ENCODE data around the gene LMAN2L.

Gene LMAN2L, protein sequence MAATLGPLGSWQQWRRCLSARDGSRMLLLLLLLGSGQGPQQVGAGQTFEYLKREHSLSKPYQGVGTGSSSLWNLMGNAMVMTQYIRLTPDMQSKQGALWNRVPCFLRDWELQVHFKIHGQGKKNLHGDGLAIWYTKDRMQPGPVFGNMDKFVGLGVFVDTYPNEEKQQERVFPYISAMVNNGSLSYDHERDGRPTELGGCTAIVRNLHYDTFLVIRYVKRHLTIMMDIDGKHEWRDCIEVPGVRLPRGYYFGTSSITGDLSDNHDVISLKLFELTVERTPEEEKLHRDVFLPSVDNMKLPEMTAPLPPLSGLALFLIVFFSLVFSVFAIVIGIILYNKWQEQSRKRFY

DNA sequence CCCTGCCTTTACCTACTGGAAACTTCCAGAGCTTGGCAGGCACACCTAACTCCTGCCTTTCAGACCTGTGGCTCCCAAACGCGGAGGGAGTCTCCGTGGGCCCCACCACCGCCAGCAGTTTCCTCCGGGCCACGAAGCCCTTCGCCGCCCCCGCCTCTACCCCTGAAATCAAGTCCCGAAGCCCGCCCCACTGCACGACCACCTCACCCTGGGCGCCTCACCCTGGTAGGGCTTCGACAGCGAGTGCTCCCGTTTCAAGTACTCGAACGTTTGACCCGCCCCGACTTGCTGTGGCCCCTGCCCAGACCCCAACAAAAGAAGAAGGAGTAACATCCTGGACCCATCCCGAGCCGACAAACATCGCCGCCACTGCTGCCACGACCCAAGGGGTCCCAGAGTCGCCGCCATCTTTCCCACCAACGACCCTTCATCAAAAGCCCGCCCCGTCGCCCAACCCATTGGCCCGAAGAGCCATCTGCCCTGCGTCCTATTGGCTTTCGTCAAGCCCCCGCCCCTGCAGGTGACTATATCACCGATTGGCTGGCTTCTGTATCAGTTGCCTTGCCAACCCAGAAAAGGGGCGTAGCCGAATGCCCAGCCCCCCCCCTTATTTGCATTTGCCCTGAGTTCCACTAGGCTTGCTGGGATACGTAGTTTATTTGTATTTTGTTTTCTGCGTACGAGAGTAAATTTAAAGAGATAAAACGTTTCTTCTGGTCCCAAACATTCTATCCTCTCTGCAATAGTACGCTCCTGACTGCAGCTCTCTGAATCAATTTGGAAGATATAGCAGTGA lies at the start of gene LMAN2L:
TSS of gene LMAN2L (minus strand) at position 432 of the 796 bp plus-strand sequence. CDS start at position 408, 24 bp downstream.
- Histone ChIP-seq H3K9me3 (ENCODE audit: insufficient read depth, low read length, severe bottlenecking) (no peaks in the 10 kb centered on the region), H3K4me1 (ENCODE audit: insufficient read depth, low read length) (peaks cover 25% of the 10 kb centered on the region), H3K79me2 (ENCODE audit: insufficient read depth, low read length) (peaks cover 21% of the 10 kb centered on the region), H3K27ac (ENCODE audit: low read length) (peak within 1 kb of the TSS; percentile 76), H3K9ac (ENCODE audit: low read depth, low read length) (peak within 1 kb of the TSS; percentile 72), H3K4me2 (ENCODE audit: insufficient read depth, low read length) (peak within 1 kb of the TSS; percentile 96), H2AFZ (ENCODE audit: low read depth, low read length) (peak within 1 kb of the TSS; percentile 95), H4K20me1 (ENCODE audit: insufficient read depth, low read length) (no peaks in the 10 kb centered on the region), H3K27me3 (ENCODE audit: insufficient read depth, low read length, poor library complexity) (no peaks in the 10 kb centered on the region), H3K36me3 (ENCODE audit: insufficient read depth, low read length) (peaks cover 15% of the 10 kb centered on the region), H3K4me3 (ENCODE audit: low read depth in 1 of 2, low read length in 2 of 2) (peak within 1 kb of the TSS; percentile 89 to 97)
- TF ChIP-seq, protein P1, sequence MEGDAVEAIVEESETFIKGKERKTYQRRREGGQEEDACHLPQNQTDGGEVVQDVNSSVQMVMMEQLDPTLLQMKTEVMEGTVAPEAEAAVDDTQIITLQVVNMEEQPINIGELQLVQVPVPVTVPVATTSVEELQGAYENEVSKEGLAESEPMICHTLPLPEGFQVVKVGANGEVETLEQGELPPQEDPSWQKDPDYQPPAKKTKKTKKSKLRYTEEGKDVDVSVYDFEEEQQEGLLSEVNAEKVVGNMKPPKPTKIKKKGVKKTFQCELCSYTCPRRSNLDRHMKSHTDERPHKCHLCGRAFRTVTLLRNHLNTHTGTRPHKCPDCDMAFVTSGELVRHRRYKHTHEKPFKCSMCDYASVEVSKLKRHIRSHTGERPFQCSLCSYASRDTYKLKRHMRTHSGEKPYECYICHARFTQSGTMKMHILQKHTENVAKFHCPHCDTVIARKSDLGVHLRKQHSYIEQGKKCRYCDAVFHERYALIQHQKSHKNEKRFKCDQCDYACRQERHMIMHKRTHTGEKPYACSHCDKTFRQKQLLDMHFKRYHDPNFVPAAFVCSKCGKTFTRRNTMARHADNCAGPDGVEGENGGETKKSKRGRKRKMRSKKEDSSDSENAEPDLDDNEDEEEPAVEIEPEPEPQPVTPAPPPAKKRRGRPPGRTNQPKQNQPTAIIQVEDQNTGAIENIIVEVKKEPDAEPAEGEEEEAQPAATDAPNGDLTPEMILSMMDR (IDR thresholded peaks at IDR 0.05; ENCODE audit: borderline replicate concordance, extremely low read depth, low read length, poor library complexity, severe bottlenecking): peak; percentile 23
- TF ChIP-seq EZH2 (IDR thresholded peaks at IDR 0.05; ENCODE audit: borderline replicate concordance, low read depth, low read length, severe bottlenecking): no peak
- peak; percentile 98 for DNase-seq
- peak; percentile 100 for ATAC-seq (ENCODE audit: insufficient read depth, low read depth)

DNA sequence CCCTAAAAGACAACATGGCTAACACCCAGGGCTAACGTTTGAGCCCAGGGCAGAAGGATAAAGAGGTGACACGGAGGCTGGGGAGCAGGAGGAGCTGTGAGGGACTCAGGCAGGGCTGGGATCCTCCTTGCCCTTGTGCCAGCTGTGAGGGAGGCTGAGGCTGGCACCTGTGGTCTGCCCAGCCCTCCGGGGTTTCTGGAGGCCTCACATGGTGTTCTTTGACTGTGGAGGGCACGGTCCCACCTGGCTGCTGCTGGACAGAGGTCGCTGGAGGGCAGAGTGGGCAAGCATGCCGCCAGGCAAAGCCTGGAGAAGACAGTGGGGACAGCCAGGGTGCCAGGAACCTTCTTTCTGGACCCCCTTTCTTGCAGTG lies 49.4 kb upstream of the LMAN2L start:
- no peak overlapping the region for H2AFZ ChIP-seq (ENCODE audit: low read depth, low read length)
- no peak overlapping the region for H3K4me3 ChIP-seq (ENCODE audit: low read depth in 1 of 2, low read length in 2 of 2)
- H4K20me1 ChIP-seq (ENCODE audit: insufficient read depth, low read length): no peaks in the 10 kb centered on the region; the same call in 1 of the 2 replicates
- H3K4me1 ChIP-seq (ENCODE audit: insufficient read depth, low read length): no peaks in the 10 kb centered on the region
- H3K27me3 ChIP-seq (ENCODE audit: insufficient read depth, low read length, poor library complexity): no peaks in the 10 kb centered on the region
- no peak overlapping the region for H3K9ac ChIP-seq (ENCODE audit: low read depth, low read length)
- TF ChIP-seq, protein P1 (IDR thresholded peaks at IDR 0.05; ENCODE audit: borderline replicate concordance, extremely low read depth, low read length, poor library complexity, severe bottlenecking): no peak
- TF ChIP-seq EZH2 (IDR thresholded peaks at IDR 0.05; ENCODE audit: borderline replicate concordance, low read depth, low read length, severe bottlenecking): no peak
- H3K36me3 ChIP-seq (ENCODE audit: insufficient read depth, low read length): no peaks in the 10 kb centered on the region
- H3K4me2 ChIP-seq (ENCODE audit: insufficient read depth, low read length): no peak overlapping the region
- H3K9me3 ChIP-seq (ENCODE audit: insufficient read depth, low read length, severe bottlenecking): no peaks in the 10 kb centered on the region
- ATAC-seq (ENCODE audit: insufficient read depth, low read depth) (no peak), DNase-seq (no peak)
- H3K79me2 ChIP-seq (ENCODE audit: insufficient read depth, low read length): no peaks in the 10 kb centered on the region; the same call in 1 of the 2 replicates
- H3K27ac ChIP-seq (ENCODE audit: low read length): no peak overlapping the region

GRCh38 chr2:96788442-96789244 lies 48.8 kb upstream of the LMAN2L start:
- TF ChIP-seq, protein P1 (IDR thresholded peaks at IDR 0.05; ENCODE audit: borderline replicate concordance, extremely low read depth, low read length, poor library complexity, severe bottlenecking): no peak
- TF ChIP-seq EZH2 (IDR thresholded peaks at IDR 0.05; ENCODE audit: borderline replicate concordance, low read depth, low read length, severe bottlenecking): no peak
- Histone ChIP-seq H3K36me3 (ENCODE audit: insufficient read depth, low read length) (no peaks in the 10 kb centered on the region), H3K27me3 (ENCODE audit: insufficient read depth, low read length, poor library complexity) (no peaks in the 10 kb centered on the region), H2AFZ (ENCODE audit: low read depth, low read length) (no peak overlapping the region), H3K4me1 (ENCODE audit: insufficient read depth, low read length) (no peaks in the 10 kb centered on the region), H4K20me1 (ENCODE audit: insufficient read depth, low read length) (no peaks in the 10 kb centered on the region; the same call in 1 of the 2 replicates), H3K27ac (ENCODE audit: low read length) (no peak overlapping the region), H3K79me2 (ENCODE audit: insufficient read depth, low read length) (no peaks in the 10 kb centered on the region), H3K4me2 (ENCODE audit: insufficient read depth, low read length) (no peak overlapping the region), H3K9ac (ENCODE audit: low read depth, low read length) (no peak overlapping the region), H3K9me3 (ENCODE audit: insufficient read depth, low read length, severe bottlenecking) (no peaks in the 10 kb centered on the region), H3K4me3 (ENCODE audit: low read depth in 1 of 2, low read length in 2 of 2) (no peak overlapping the region)
- DNase-seq: no peak
- ATAC-seq (ENCODE audit: insufficient read depth, low read depth): no peak
